Upper lobe of right lung (tissue), 1 donor: ENCODE results near the gene ROR2. TPM values are rescaled to one million over a fixed set of nuclear protein-coding genes. Genes with fewer than 3 reads are reported as not detected.
"Not testable (repeated sequence)": the region's sequence is repeated elsewhere in the genome, so short reads cannot be mapped to it uniquely, and the experiment has no call there.

Experiments
- ATAC-seq: fragments of 200-7000 bp; cut with Tn5 transposase; one replicate; pipeline ENCODE4 v1.9.1; 2020; ENCODE audit warnings: mild to moderate bottlenecking, moderate library complexity
- DNase-seq: peaks from one replicate; pipeline ENCODE4 v3.0.0-alpha.2; 2020
- H3K27ac ChIP-seq: fragments of 200-600 bp; one replicate; pipeline ENCODE4 v1.8.0; 2022
- H3K27me3 ChIP-seq: fragments of 200-600 bp; one replicate; pipeline ENCODE4 v1.8.0; 2022; ENCODE audit warnings: mild to moderate bottlenecking
- H3K36me3 ChIP-seq: fragments of 200-600 bp; one replicate; pipeline ENCODE4 v1.8.0; 2022
- H3K4me1 ChIP-seq: fragments of 200-600 bp; one replicate; pipeline ENCODE4 v1.8.0; 2022
- H3K4me3 ChIP-seq: fragments of 200-600 bp; one replicate; pipeline ENCODE4 v1.8.0; 2022; ENCODE audit warnings: mild to moderate bottlenecking
- H3K9me3 ChIP-seq: fragments of 200-600 bp; one replicate; pipeline ENCODE4 v1.8.0; 2022
- CTCF ChIP-seq: fragments of 200-600 bp; IDR thresholded peaks from one replicate; pipeline ENCODE4 v1.8.0; 2022; ENCODE audit warnings: antibody characterized with exemption
- intact Hi-C: fragments of 100-400 bp; cut with DNase I; formaldehyde crosslinking; loops from one replicate; pipeline ENCODE4 v1.11.0; 2022
- total RNA-seq: library from RNA; stranded (reverse); fragmentation: NEBNext Ultra II Directional; extraction: Animal tissue kit (Norgen Biotek cat#: 25700); gene quantifications from one replicate; pipeline ENCODE4 v1.2.1, GENCODE V29; 2021
- donor health status: DM: no; HTN: yes; CAD: no; lungs with severe emphysema.

Gene ROR2
- total RNA-seq, 1 donor from 2014 or later: 5.5 TPM

GRCh38 chr9:91555132-91555531 is 394.9 kb downstream of the ROR2 start:
- TF ChIP-seq CTCF: no peak
- DNase-seq (no peak), ATAC-seq (no peak)
- H3K36me3 ChIP-seq: no peaks in the 10 kb centered on the region
- H3K27ac ChIP-seq: no peak overlapping the region
- no peaks in the 10 kb centered on the region for H3K4me1 ChIP-seq
- no peak overlapping the region for H3K4me3 ChIP-seq
- intact Hi-C loops: no loop called here
- no peaks in the 10 kb centered on the region for H3K27me3 ChIP-seq
- no peaks in the 10 kb centered on the region for H3K9me3 ChIP-seq

- DNase-seq (no peak), ATAC-seq (no peak)
- no peak overlapping the region for H3K4me3 ChIP-seq
- H3K36me3 ChIP-seq: no peaks in the 10 kb centered on the region
- H3K27me3 ChIP-seq: no peaks in the 10 kb centered on the region
- intact Hi-C loops: no loop called here
- TF ChIP-seq CTCF: no peak
- no peaks in the 10 kb centered on the region for H3K4me1 ChIP-seq
- H3K27ac ChIP-seq: no peak overlapping the region
- H3K9me3 ChIP-seq: no peaks in the 10 kb centered on the region
Measured at GRCh38 chr9:91549177-91549576, 400.9 kb downstream of the ROR2 start.

- DNase-seq (no peak), ATAC-seq (no peak)
- no peak for TF ChIP-seq CTCF
- Histone ChIP-seq H3K27ac (no peak overlapping the region), H3K9me3 (no peaks in the 10 kb centered on the region), H3K36me3 (no peaks in the 10 kb centered on the region), H3K4me1 (no peaks in the 10 kb centered on the region), H3K27me3 (no peaks in the 10 kb centered on the region), H3K4me3 (no peak overlapping the region)
- intact Hi-C loops: no loop called here
Measured at GRCh38 chr9:91547081-91547480, 402.9 kb downstream of the ROR2 start.

- no peak for TF ChIP-seq CTCF
- no peaks in the 10 kb centered on the region for H3K9me3 ChIP-seq
- intact Hi-C loops: no loop called here
Measured at GRCh38 chr9:91546574-91546973, 403.5 kb downstream of the ROR2 start.

GRCh38 chr9:91541734-91542133 is 408.3 kb downstream of the ROR2 start:
- Histone ChIP-seq H3K27me3 (no peaks in the 10 kb centered on the region), H3K36me3 (no peaks in the 10 kb centered on the region), H3K4me3 (no peak overlapping the region), H3K27ac (no peak overlapping the region), H3K9me3 (no peaks in the 10 kb centered on the region), H3K4me1 (no peaks in the 10 kb centered on the region)
- TF ChIP-seq CTCF: no peak
- intact Hi-C loops: no loop called here
- ATAC-seq (no peak), DNase-seq (no peak)

More at GRCh38 chr9:91546574-91546973, 403.5 kb downstream of the ROR2 start:
- H3K4me3 ChIP-seq: no peak overlapping the region
- ATAC-seq (no peak), DNase-seq (no peak)
- H3K36me3 ChIP-seq: no peaks in the 10 kb centered on the region
- no peaks in the 10 kb centered on the region for H3K27me3 ChIP-seq
- H3K4me1 ChIP-seq: no peaks in the 10 kb centered on the region
- H3K27ac ChIP-seq: no peak overlapping the region

GRCh38 chr9:91540506-91540905 is 409.5 kb downstream of the ROR2 start:
- ATAC-seq: not testable (repeated sequence)

More at GRCh38 chr9:91540506-91540905, 409.5 kb downstream of the ROR2 start:
- H3K27ac ChIP-seq, H3K4me3 ChIP-seq, H3K9me3 ChIP-seq, DNase-seq, H3K27me3 ChIP-seq, H3K36me3 ChIP-seq, H3K4me1 ChIP-seq, intact Hi-C loops: not testable (repeated sequence)
